Measurements from ENCODE around the gene FTCD. TPM values are rescaled to one million over a fixed set of nuclear protein-coding genes. Genes with fewer than 3 reads are reported as not detected.
A peak's percentile ranks its signal among the peaks of the same experiment; 100 is the strongest.

Gene FTCD
- total and polyA plus RNA-seq, 8 donors = 0.25 to 6.7 (median 1.3) TPM; not detected in 3

GRCh38 chr21:46151261-46151988 is 4.0 kb downstream of the FTCD start:
- TF ChIP-seq EP300 (IDR thresholded peaks at IDR 0.05) (no peak), POLR2A (IDR thresholded peaks at IDR 0.05) (no peak), POLR2AphosphoS5 (IDR thresholded peaks at IDR 0.05) (no peak), CTCF (IDR thresholded peaks at IDR 0.05) (no peak)
- Histone ChIP-seq H3K4me3 (no peak overlapping the region), H3K36me3 (no peaks in the 10 kb centered on the region), H3K9me3 (no peaks in the 10 kb centered on the region), H3K4me1 (peaks cover 6 to 14% (median 12%) of the 10 kb centered on the region in 4 donors), H3K27me3 (peaks cover 0 to 18% (median 0%) of the 10 kb centered on the region in 3 donors), H3K27ac (no peak overlapping the region)
- 79 to 85% (median 84%) methylated on average over 24 to 47 of the region's 47 CpGs for WGBS, 5 donors
- intact Hi-C loops (cut with DNase I; ENCODE audit: low total_unique reads) = no loop called here
- DNase-seq = peak in 1 of 2 donors; percentile 20

- H3K4me3 ChIP-seq = no peak overlapping the region
- H3K36me3 ChIP-seq = no peaks in the 10 kb centered on the region
- H3K27me3 ChIP-seq = peaks cover 0 to 18% (median 0%) of the 10 kb centered on the region in 3 donors
- H3K9me3 ChIP-seq = no peaks in the 10 kb centered on the region
- intact Hi-C loops (cut with DNase I; ENCODE audit: low total_unique reads) = no loop called here
- H3K4me1 ChIP-seq = peaks cover 6 to 14% (median 12%) of the 10 kb centered on the region in 4 donors
- no peak for TF ChIP-seq POLR2A (IDR thresholded peaks at IDR 0.05)
- 47 to 88% (median 82%) methylated on average over 3 to 24 of the region's 24 CpGs for WGBS, 5 donors
- H3K27ac ChIP-seq = no peak overlapping the region
- DNase-seq = peak in 1 of 2 donors; percentile 6
These were observed 4.8 kb downstream of the FTCD start for GRCh38 chr21:46150491-46151121.

GRCh38 chr21:46150073-46150472 is 5.3 kb downstream of the FTCD start:
- 73 to 81% (median 80%) methylated on average over 7 to 19 of the region's 19 CpGs for WGBS, 5 donors
- no peak for TF ChIP-seq EP300 (IDR thresholded peaks at IDR 0.05)
- TF ChIP-seq POLR2A (IDR thresholded peaks at IDR 0.05) = no peak
- no peak for TF ChIP-seq POLR2AphosphoS5 (IDR thresholded peaks at IDR 0.05)
- Histone ChIP-seq H3K36me3 (no peaks in the 10 kb centered on the region), H3K27me3 (peaks cover 0 to 18% (median 0%) of the 10 kb centered on the region in 3 donors), H3K4me1 (peaks cover 6 to 14% (median 12%) of the 10 kb centered on the region in 4 donors), H3K9me3 (no peaks in the 10 kb centered on the region), H3K27ac (no peak overlapping the region), H3K4me3 (no peak overlapping the region)
- DNase-seq = no peak
- intact Hi-C loops (cut with DNase I; ENCODE audit: low total_unique reads) = no loop called here

- H3K4me3 ChIP-seq = no peak overlapping the region
- DNase-seq = no peak
- H3K9me3 ChIP-seq = no peaks in the 10 kb centered on the region
- H3K27me3 ChIP-seq = peaks cover 0 to 18% (median 0%) of the 10 kb centered on the region in 3 donors
- TF ChIP-seq CTCF (IDR thresholded peaks at IDR 0.05) (no peak), EP300 (IDR thresholded peaks at IDR 0.05) (no peak), POLR2A (IDR thresholded peaks at IDR 0.05) (no peak), POLR2AphosphoS5 (IDR thresholded peaks at IDR 0.05) (no peak)
- H3K4me1 ChIP-seq = peaks cover 6 to 14% (median 12%) of the 10 kb centered on the region in 4 donors
- no peaks in the 10 kb centered on the region for H3K36me3 ChIP-seq
- WGBS, 5 donors = 77 to 87% (median 81%) methylated on average over 18 to 22 of the region's 22 CpGs
- intact Hi-C loops (cut with DNase I; ENCODE audit: low total_unique reads) = loop anchor here (10.0 kb wide), 1 partner anchor 75 kb away; the partner anchor contains the start of gene LSS
- no peak overlapping the region for H3K27ac ChIP-seq
These were observed 6.0 kb downstream of the FTCD start for GRCh38 chr21:46149205-46149901.

GRCh38 chr21:46148106-46148505 is 7.3 kb downstream of the FTCD start:
- no peak overlapping the region for H3K4me3 ChIP-seq
- intact Hi-C loops (cut with DNase I; ENCODE audit: low total_unique reads) = loop anchor here (10.0 kb wide), 1 partner anchor 77 kb away; the partner anchor contains the start of gene LSS
- no peaks in the 10 kb centered on the region for H3K9me3 ChIP-seq
- H3K4me1 ChIP-seq = peaks cover 0 to 18% (median 13%) of the 10 kb centered on the region in 4 donors
- DNase-seq = no peak
- 85 to 96% (median 90%) methylated on average over 11 of the region's 11 CpGs for WGBS, 5 donors
- no peak overlapping the region for H3K27ac ChIP-seq
- TF ChIP-seq POLR2A (IDR thresholded peaks at IDR 0.05) = no peak
- no peak for TF ChIP-seq CTCF (IDR thresholded peaks at IDR 0.05)
- no peak for TF ChIP-seq POLR2AphosphoS5 (IDR thresholded peaks at IDR 0.05)
- no peak for TF ChIP-seq EP300 (IDR thresholded peaks at IDR 0.05)
- H3K36me3 ChIP-seq = no peaks in the 10 kb centered on the region
- H3K27me3 ChIP-seq = peaks cover 0 to 6% (median 0%) of the 10 kb centered on the region in 3 donors
